Hepatocyte (in vitro differentiated cells): Measurements from ENCODE around the gene TMEM116. TPM values are rescaled to one million over a fixed set of nuclear protein-coding genes. Genes with fewer than 3 reads are reported as not detected.

ENCODE experiments used
- DNase-seq: peaks from one replicate; pipeline ENCODE4 v3.0.0-alpha.2; 2016; ENCODE audit warnings: low spot score
- H2AFZ ChIP-seq: fragments of 200-600 bp; sonication (generic); 2 replicates; pipeline ENCODE4 v1.6.0; 2016; ENCODE audit warnings: antibody characterized with exemption, mild to moderate bottlenecking
- H3K27ac ChIP-seq: fragments of 200-600 bp; sonication (generic); 2 replicates; pipeline ENCODE4 v1.5.1; 2016; ENCODE audit warnings: mild to moderate bottlenecking
- H3K27me3 ChIP-seq: fragments of 200-600 bp; sonication (generic); 2 replicates; pipeline ENCODE4 v1.6.1; 2016
- H3K36me3 ChIP-seq: fragments of 200-600 bp; sonication (generic); replicated peaks from 2 replicates; pipeline ENCODE4 v1.5.1; 2016; ENCODE audit warnings: low read depth; ENCODE audit not compliant: insufficient read depth
- H3K4me1 ChIP-seq: fragments of 200-600 bp; sonication (generic); 2 replicates; pipeline ENCODE4 v1.5.1; 2016; ENCODE audit warnings: mild to moderate bottlenecking, moderate library complexity; ENCODE audit not compliant: insufficient read depth
- H3K4me2 ChIP-seq: fragments of 200-600 bp; sonication (generic); 2 replicates; pipeline ENCODE4 v1.6.0; 2016
- H3K4me3 ChIP-seq: fragments of 200-600 bp; sonication (generic); 2 replicates; pipeline ENCODE4 v1.5.1; 2016; ENCODE audit warnings: mild to moderate bottlenecking
- H3K79me2 ChIP-seq: fragments of 200-600 bp; sonication (generic); 2 replicates; pipeline ENCODE4 v1.6.0; 2017; ENCODE audit warnings: mild to moderate bottlenecking
- H3K9me2 ChIP-seq: fragments of 200-600 bp; sonication (generic); replicated peaks from 2 replicates; pipeline ENCODE4 v1.6.0; 2017; ENCODE audit warnings: mild to moderate bottlenecking; ENCODE audit not compliant: insufficient read depth
- H3K9me3 ChIP-seq: fragments of 200-600 bp; sonication (generic); 2 replicates; pipeline ENCODE4 v1.5.1; 2016; ENCODE audit warnings: low read depth, mild to moderate bottlenecking
- H4K20me1 ChIP-seq: fragments of 200-600 bp; sonication (generic); 2 replicates; pipeline ENCODE4 v1.6.0; 2016; ENCODE audit warnings: mild to moderate bottlenecking; ENCODE audit not compliant: insufficient read depth, poor library complexity, severe bottlenecking
- EZH2 ChIP-seq: fragments of 200-600 bp; sonication (generic); IDR thresholded peaks from 2 replicates; pipeline ENCODE4 v1.6.1; 2016; ENCODE audit warnings: antibody characterized with exemption, mild to moderate bottlenecking, borderline replicate concordance
- EZH2phosphoT487 ChIP-seq: fragments of 200-600 bp; sonication (generic); IDR thresholded peaks from one replicate; pipeline ENCODE4 v1.6.1; 2018; ENCODE audit warnings: antibody characterized with exemption, mild to moderate bottlenecking, low read depth, moderate library complexity; ENCODE audit not compliant: unreplicated experiment, severe bottlenecking
- WGBS: methylation state at CpG from one replicate; pipeline ENCODE4 v1.1.6; 2016; ENCODE audit warnings: low lambda C conversion rate; ENCODE audit errors: missing lambda C conversion rate; 5-methylcytosine and 5-hydroxymethylcytosine counted together
- polyA plus RNA-seq: library from polyadenylated mRNA; unstranded; fragments of >200 nt; fragmentation: Nextera tagmentation; extraction: Ambion mirVana; gene quantifications from 2 replicates; pipeline ENCODE4 v1.2.1, GENCODE V29; 2016
- total RNA-seq: library from RNA; depleted of rRNA; stranded (reverse); fragments of >200 nt; gene quantifications from 2 replicates; pipeline ENCODE4 v1.2.3, GENCODE V29; 2014
- TF ChIP-seq, protein P1 (sequence below): fragments of 200-600 bp; sonication (generic); IDR thresholded peaks from 2 replicates; pipeline ENCODE4 v1.5.1; 2016; ENCODE audit warnings: antibody characterized with exemption, mild to moderate bottlenecking; ENCODE audit not compliant: poor library complexity

Gene TMEM116
- total and polyA plus RNA-seq, 2 experiments from 2014 or later = 11.2 to 13.1 TPM

DNA sequence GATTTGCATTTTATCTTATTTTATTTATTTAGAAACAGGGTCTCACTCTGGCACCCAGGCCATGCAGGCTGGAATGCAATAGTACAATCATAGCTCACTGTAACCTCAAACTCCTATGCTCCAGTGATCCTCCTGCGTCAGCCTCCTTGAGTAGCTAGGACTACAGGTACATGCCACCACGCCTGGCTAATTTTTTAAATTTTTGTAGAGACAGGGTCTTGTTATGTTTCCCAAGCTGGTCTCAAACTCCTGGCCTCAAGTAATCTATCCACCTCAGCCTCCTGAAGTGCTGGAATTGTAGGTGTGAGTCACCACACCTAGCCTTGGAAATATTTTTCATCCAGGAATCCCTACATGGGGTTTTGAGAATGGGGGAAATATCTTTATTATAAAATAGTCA, 86.3 kb downstream of the TMEM116 start:
- H2AFZ ChIP-seq = no peak overlapping the region
- no peak overlapping the region for H3K4me3 ChIP-seq
- H3K4me2 ChIP-seq = no peak overlapping the region
- no peaks in the 10 kb centered on the region for H3K79me2 ChIP-seq
- no peaks in the 10 kb centered on the region for H3K36me3 ChIP-seq
- 94% methylated on average over 2 of the region's 2 CpGs for WGBS
- no peaks in the 10 kb centered on the region for H3K27me3 ChIP-seq
- TF ChIP-seq EZH2phosphoT487 = no peak
- TF ChIP-seq, protein P1, sequence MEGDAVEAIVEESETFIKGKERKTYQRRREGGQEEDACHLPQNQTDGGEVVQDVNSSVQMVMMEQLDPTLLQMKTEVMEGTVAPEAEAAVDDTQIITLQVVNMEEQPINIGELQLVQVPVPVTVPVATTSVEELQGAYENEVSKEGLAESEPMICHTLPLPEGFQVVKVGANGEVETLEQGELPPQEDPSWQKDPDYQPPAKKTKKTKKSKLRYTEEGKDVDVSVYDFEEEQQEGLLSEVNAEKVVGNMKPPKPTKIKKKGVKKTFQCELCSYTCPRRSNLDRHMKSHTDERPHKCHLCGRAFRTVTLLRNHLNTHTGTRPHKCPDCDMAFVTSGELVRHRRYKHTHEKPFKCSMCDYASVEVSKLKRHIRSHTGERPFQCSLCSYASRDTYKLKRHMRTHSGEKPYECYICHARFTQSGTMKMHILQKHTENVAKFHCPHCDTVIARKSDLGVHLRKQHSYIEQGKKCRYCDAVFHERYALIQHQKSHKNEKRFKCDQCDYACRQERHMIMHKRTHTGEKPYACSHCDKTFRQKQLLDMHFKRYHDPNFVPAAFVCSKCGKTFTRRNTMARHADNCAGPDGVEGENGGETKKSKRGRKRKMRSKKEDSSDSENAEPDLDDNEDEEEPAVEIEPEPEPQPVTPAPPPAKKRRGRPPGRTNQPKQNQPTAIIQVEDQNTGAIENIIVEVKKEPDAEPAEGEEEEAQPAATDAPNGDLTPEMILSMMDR = no peak
- TF ChIP-seq EZH2 = no peak
- H3K9me2 ChIP-seq = no peaks in the 10 kb centered on the region
- no peaks in the 10 kb centered on the region for H4K20me1 ChIP-seq
- H3K27ac ChIP-seq = no peak overlapping the region
- no peaks in the 10 kb centered on the region for H3K9me3 ChIP-seq
- DNase-seq = no peak
- H3K4me1 ChIP-seq = no peaks in the 10 kb centered on the region

DNA sequence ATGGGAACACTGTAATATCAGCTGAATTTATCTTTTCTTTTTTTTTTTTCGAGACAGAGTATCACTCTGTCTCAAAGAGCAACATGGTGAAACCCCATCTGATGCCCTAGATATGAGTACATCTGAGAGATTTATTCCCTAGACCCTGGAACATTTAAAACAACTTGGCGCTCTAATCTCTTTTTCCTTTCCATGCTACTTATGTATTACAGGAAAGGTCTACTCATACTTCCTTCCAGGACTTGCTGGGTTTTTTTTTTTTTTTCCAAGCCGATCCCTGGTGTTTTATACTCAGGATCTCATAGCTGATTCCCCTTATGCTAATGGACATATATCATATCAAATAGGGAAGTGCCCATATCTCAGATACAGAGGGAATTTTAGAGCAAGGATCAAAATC, 87.8 kb downstream of the TMEM116 start:
- Histone ChIP-seq H3K9me3 (no peaks in the 10 kb centered on the region), H3K9me2 (no peaks in the 10 kb centered on the region), H3K4me1 (no peaks in the 10 kb centered on the region), H2AFZ (no peak overlapping the region), H3K79me2 (no peaks in the 10 kb centered on the region), H3K4me3 (no peak overlapping the region), H3K27ac (no peak overlapping the region), H3K4me2 (no peak overlapping the region), H4K20me1 (no peaks in the 10 kb centered on the region), H3K36me3 (no peaks in the 10 kb centered on the region), H3K27me3 (no peaks in the 10 kb centered on the region)
- 91% methylated on average over 3 of the region's 3 CpGs for WGBS
- TF ChIP-seq, protein P1 = no peak
- TF ChIP-seq EZH2 (no peak), EZH2phosphoT487 (no peak)
- no peak for DNase-seq

DNA sequence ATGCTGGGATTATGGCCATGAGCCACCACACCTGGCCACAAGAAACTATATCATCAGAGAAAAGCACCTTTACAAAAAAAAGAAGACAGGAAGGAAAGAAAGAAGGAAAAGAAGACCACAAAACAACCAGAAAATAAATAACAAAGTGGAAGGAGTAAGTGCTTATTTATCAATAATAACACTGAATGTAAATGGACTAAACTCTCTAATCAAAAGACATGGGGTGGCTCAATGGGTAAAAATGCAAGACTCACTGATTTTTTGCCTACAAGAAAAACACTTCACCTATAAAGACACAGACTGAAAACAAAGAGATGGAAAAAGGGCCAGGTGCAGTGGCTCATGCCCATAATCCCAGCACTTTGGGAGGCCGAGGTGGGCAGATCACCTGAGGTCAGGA, 105.2 kb downstream of the TMEM116 start:
- WGBS = 100% methylated on average over 1 of the region's 1 CpG
- no peak overlapping the region for H3K4me2 ChIP-seq
- TF ChIP-seq EZH2phosphoT487 (no peak), EZH2 (no peak)
- TF ChIP-seq, protein P1 = no peak
- DNase-seq = no peak
- H3K9me2 ChIP-seq = no peaks in the 10 kb centered on the region
- H3K9me3 ChIP-seq = peaks cover 10% of the 10 kb centered on the region
- no peaks in the 10 kb centered on the region for H3K4me1 ChIP-seq
- H3K27me3 ChIP-seq = no peaks in the 10 kb centered on the region
- no peak overlapping the region for H3K4me3 ChIP-seq
- H2AFZ ChIP-seq = no peak overlapping the region
- H3K79me2 ChIP-seq = no peaks in the 10 kb centered on the region
- H3K36me3 ChIP-seq = no peaks in the 10 kb centered on the region
- no peak overlapping the region for H3K27ac ChIP-seq
- no peaks in the 10 kb centered on the region for H4K20me1 ChIP-seq

DNA sequence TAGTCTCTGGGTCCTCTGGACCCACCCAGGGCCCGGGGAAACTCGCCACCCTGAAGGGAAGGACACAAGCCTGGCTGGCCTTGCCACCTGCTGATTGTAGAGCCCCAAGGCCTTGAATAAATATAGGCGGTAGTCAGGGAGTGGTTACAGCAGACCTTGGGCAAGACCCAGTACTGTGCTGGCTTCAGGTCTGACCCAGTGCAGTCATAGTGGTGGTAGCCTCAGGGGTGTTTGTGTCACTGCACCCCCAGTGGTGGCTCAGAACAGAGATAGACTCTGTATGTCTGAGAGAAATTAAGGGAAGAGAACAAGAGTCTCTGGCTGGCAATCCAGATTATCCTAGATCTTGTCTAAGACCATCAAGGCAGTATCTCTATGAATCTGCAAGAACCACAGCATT, 107.5 kb downstream of the TMEM116 start:
- peaks cover 10% of the 10 kb centered on the region for H3K9me3 ChIP-seq
- no peak for DNase-seq
- no peak overlapping the region for H3K4me3 ChIP-seq
- H4K20me1 ChIP-seq = no peaks in the 10 kb centered on the region
- no peaks in the 10 kb centered on the region for H3K9me2 ChIP-seq
- TF ChIP-seq EZH2 = no peak
- TF ChIP-seq, protein P1 = no peak
- TF ChIP-seq EZH2phosphoT487 = no peak
- no peaks in the 10 kb centered on the region for H3K4me1 ChIP-seq
- no peaks in the 10 kb centered on the region for H3K79me2 ChIP-seq
- H3K27ac ChIP-seq = no peak overlapping the region
- H3K4me2 ChIP-seq = no peak overlapping the region
- no peak overlapping the region for H2AFZ ChIP-seq
- H3K27me3 ChIP-seq = no peaks in the 10 kb centered on the region
- WGBS = 100% methylated on average over 3 of the region's 3 CpGs
- H3K36me3 ChIP-seq = no peaks in the 10 kb centered on the region
